Dermis microvascular lymphatic vessel endothelial cell (primary cell): ENCODE results near the gene SLC11A1. TPM values are rescaled to one million over a fixed set of nuclear protein-coding genes. Genes with fewer than 3 reads are reported as not detected.

Experiments
- DNase-seq, 2 donors: peaks; one replicate each; pipeline versions ENCODE4 v3.0.0 to v3.0.0-alpha.2; 2010; ENCODE audit warnings: low read depth in 2 of 2
- total RNA-seq: library from RNA; depleted of rRNA; stranded (reverse); fragments of >200 nt; gene quantifications from 2 replicates; pipeline ENCODE4 v1.2.1, GENCODE V29; 2014

The SLC11A1 gene
- total RNA-seq, result under 0.01 and 0.13 TPM in 2 replicates

GRCh38 chr2:218381916-218382366, at the start of gene SLC11A1:
Gene SLC11A1, plus strand, starts transcription at chr2:218382273. Its CDS starts 96 bp downstream, at chr2:218382369.
- no peak for DNase-seq

- no peak for DNase-seq
Observed at GRCh38 chr2:218332288-218332687, 49.8 kb upstream of the SLC11A1 start.

- DNase-seq, result no peak
Observed at GRCh38 chr2:218332920-218333645, 49.0 kb upstream of the SLC11A1 start.

- DNase-seq, result no peak
Observed at GRCh38 chr2:218334531-218334930, 47.5 kb upstream of the SLC11A1 start.

GRCh38 chr2:218340656-218341055, 41.4 kb upstream of the SLC11A1 start:
- DNase-seq, result no peak

- no peak for DNase-seq
Observed at GRCh38 chr2:218341381-218341780, 40.7 kb upstream of the SLC11A1 start.

- no peak for DNase-seq
Observed at GRCh38 chr2:218342837-218343236, 39.2 kb upstream of the SLC11A1 start.

GRCh38 chr2:218343591-218343990, 38.5 kb upstream of the SLC11A1 start:
- no peak for DNase-seq

GRCh38 chr2:218344090-218344754, 37.9 kb upstream of the SLC11A1 start:
- no peak for DNase-seq

- no peak for DNase-seq
Observed at GRCh38 chr2:218344755-218345417, 37.2 kb upstream of the SLC11A1 start.

GRCh38 chr2:218345491-218346236, 36.4 kb upstream of the SLC11A1 start:
- no peak for DNase-seq

- DNase-seq, result no peak
Observed at GRCh38 chr2:218347172-218347571, 34.9 kb upstream of the SLC11A1 start.

GRCh38 chr2:218354045-218354444, 28.0 kb upstream of the SLC11A1 start:
- DNase-seq, result no peak

- DNase-seq, result no peak
Observed at GRCh38 chr2:218354850-218355443, 27.1 kb upstream of the SLC11A1 start.

- no peak for DNase-seq
Observed at GRCh38 chr2:218357236-218358177, 24.6 kb upstream of the SLC11A1 start.

- no peak for DNase-seq
Observed at GRCh38 chr2:218360453-218360852, 21.6 kb upstream of the SLC11A1 start.

- no peak for DNase-seq
Observed at GRCh38 chr2:218362606-218363005, 19.5 kb upstream of the SLC11A1 start.

- no peak for DNase-seq
Observed at GRCh38 chr2:218363736-218364135, 18.3 kb upstream of the SLC11A1 start.

GRCh38 chr2:218364196-218364595, 17.9 kb upstream of the SLC11A1 start:
- DNase-seq, result no peak
